Jurkat, Clone E6-1 (cell line): ENCODE measurements around the gene RIN3.
"Not testable (repeated sequence)": the region's sequence is repeated elsewhere in the genome, so short reads cannot be mapped to it uniquely, and the experiment has no call there.

ENCODE experiments used
- DNase-seq: peaks from one replicate; pipeline ENCODE4 v3.0.0-alpha.2; 2011; ENCODE audit warnings: low read depth, low spot score
- H3K4me3 ChIP-seq: 2 replicates; pipeline ENCODE4 v1.5.1; 2011; ENCODE audit warnings: mild to moderate bottlenecking, low read length, control low read depth, moderate library complexity

Gene RIN3

GRCh38 chr14:92524602-92525185 lies 11.1 kb downstream of the RIN3 start:
- no peak for DNase-seq
- no peak overlapping the region for H3K4me3 ChIP-seq

- H3K4me3 ChIP-seq: no peak overlapping the region
- DNase-seq: no peak
These were observed 11.9 kb downstream of the RIN3 start for GRCh38 chr14:92525322-92526095.

- no peak for DNase-seq
- H3K4me3 ChIP-seq: no peak overlapping the region
These were observed 14.1 kb downstream of the RIN3 start for GRCh38 chr14:92527721-92528120.

DNA sequence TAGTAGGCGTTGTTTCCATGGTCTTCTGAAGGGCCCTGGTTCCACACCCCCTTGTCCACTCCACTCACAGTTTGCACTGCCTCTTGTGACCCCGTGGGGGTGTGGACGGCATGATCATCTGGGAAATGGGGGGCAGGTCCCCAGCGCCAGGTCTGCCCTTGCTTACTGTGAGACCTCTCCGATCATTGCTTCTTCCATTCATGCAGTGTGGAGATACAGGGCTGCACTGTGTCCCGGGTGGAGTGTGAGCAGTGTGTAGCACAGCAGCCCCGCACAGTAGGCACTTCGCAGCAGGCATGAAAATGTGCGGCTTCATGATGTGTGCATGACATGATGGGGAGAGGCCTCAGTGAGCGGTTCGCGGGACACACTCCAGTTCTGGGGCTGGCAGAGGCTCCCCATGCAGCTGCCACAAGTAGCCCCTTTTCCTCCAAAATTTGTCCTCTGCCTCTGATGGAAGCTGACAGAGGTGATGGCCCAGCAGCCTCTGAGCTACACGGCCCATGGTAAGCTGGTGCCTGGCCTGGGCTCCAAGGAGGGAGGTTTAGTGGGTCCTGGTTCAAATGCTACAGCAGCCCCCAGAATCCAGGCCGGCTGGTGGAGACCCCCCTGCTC lies 15.0 kb downstream of the RIN3 start:
- H3K4me3 ChIP-seq: no peak overlapping the region
- DNase-seq: no peak

DNA sequence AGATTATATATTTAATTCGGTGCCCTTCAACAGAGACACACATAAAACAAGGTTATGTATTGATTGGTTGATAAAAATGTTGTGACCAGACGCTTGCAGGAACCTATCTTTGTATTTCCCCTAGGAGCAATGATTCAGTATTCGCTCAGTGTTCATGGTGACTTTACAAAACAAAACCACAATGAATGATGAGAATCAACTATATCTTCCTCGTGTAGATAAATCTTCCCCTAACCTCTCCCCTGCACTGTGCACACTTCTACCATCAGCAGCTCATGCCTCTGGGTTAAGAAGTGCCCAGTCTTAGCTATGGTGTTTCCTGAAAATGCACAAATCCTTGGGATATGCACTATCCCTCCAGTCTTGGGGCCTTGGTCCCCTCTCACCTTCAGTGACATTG lies 16.3 kb downstream of the RIN3 start:
- no peak overlapping the region for H3K4me3 ChIP-seq
- DNase-seq: no peak

DNA sequence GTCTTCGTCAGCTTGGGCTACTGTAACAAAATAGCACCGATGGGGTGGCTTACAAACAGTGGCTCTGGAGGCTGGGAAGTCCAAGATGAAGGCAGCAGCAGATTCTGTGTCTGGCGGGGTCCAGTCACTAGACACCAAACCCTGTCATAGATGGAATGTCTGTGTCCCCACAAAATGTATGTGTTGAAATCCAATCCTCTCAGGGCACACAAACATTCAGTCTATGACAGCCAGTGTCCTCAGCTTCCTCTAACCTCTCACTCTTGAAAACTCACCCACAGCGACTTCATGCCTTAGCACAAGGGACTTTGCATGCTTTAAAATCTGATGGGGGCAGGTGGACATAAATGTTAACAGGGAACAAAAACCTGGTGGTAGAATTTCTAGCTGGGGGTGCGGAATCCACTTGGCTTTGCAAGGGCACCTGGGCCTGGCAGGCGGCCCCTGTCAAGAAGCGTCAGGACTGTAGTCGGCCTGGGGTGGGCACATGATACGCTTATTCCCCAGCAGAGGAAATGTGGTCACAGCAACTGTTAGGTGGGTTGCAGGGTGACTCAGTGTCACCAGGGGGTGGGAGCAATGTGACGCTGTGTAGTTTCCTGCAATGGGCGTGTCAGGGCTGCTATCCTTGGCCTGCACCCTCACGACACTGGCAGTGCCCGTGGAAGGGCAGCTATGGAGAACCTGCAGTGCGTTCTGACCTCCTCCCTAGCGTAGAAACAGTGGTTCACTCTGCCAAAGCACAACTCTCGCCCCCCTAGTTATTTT lies 17.7 kb downstream of the RIN3 start:
- DNase-seq: peak; percentile 97
- peak overlapping the region; percentile 34 for H3K4me3 ChIP-seq

DNA sequence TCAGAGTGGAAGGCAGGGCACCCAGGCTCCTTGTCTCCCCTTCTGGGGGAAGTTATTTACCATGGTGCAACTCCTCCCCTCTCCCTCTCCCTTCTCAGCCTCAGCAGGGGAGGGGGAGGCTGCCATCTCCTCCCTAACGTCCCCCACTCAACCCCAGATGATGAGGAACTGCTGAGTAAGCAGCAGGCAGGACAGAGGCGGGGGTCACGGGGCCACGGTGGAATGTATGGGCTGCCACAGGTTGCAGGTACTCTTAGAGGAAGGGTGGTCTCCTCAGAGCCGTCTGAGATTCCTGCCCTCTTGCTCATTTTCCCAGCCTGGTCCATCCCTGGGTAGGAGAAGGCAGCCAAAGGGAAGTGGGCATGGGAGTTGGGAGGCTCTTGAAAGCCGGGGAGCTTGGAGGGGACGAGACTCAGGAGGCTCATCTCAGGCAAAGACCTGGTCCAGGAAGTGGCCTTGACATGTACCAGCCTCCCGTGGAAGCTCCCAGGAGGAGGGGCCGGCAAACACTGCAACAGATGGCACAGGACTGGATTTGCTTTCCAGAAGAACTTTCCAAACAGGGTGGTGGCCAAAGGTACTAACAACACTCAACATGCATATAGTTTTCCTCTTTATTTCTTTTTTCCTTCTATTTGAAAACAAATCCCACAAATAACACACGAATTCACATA lies 19.0 kb downstream of the RIN3 start:
- no peak for DNase-seq

GRCh38 chr14:92534932-92535643 lies 21.5 kb downstream of the RIN3 start:
- peak; percentile 79 for DNase-seq
- peak overlapping the region; percentile 30 for H3K4me3 ChIP-seq

More for the DNA sequence above, 19.0 kb downstream of the RIN3 start:
- no peak overlapping the region for H3K4me3 ChIP-seq

GRCh38 chr14:92536231-92536630 lies 22.6 kb downstream of the RIN3 start:
- not testable (repeated sequence) for DNase-seq, H3K4me3 ChIP-seq

DNA sequence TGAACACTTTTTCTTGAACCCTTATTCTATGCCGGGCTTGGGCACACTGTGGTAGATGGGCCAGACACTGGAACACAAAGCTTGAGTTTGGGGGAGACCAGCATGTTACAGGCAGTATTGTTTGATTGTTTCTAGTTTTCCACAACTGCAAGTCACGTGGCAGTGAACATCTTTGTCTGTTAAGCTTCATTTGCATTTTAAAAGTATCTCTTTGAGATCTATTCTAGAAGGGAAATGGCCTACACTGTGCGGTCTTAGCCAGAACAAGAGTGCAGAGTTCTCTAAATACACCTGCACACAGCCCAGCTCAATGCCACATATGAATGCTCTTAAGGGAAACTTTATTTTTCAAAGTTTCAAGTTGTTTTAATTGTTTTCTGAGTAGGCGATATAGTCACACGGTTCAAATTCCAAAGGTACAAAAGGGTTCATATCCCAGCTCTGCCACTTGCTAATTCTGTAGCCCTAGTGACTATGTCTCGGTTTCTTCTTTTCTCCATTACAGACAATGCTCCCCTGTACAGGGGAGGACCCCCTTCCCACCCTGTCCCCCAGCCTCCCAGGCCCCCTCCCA lies 24.9 kb downstream of the RIN3 start:
- no peak overlapping the region for H3K4me3 ChIP-seq
- peak; percentile 73 for DNase-seq

DNA sequence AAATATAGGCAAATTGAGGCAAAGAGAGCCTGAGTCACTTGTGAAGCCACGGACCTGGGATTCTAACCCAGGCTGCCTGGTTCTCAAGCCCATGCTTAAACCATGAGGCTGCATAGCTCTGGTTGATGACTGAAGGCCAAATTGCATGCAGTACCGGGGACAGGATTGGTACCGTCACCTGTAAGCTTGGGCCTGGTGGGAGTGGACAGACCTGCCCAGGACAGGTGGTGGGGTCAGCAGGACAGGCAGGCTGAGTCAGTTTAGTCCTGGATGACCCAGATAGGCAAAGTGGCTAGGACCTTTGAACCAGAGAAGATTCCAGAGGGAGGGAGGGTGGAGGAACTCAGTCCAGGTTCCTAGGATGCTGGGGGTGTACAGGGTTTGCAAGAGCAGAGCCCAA lies 25.8 kb downstream of the RIN3 start:
- H3K4me3 ChIP-seq: no peak overlapping the region
- no peak for DNase-seq

- no peak for DNase-seq
- H3K4me3 ChIP-seq: no peak overlapping the region
These were observed 26.3 kb downstream of the RIN3 start for GRCh38 chr14:92539875-92540274.

DNA sequence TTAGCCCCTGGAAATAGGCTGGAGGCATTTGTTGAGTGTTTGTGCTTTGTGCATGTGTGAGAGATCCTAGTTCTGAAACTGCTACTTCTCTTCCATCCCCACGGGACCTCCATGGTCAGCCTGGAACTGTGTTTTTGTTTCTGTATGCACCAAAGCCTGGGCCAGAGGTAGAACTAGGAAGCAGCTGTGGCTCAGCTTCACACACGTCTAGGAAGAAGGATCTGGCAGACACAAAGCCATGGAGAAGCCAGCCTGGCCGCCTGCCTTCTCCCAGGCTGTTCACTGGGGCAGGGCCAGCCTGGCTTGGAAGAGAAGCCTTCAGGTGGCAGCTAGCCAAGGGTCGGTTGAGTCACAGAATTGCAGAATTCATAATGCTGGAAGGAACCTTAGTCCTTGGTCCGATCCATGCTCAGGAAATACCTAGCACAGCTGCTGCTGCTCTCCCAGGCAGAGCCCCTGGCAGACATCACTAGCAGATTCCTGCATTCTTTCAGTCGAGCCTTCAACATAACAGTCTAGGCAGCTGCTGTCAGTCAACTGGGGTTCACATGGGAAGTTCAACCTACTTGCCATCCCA lies 27.0 kb downstream of the RIN3 start:
- no peak for DNase-seq
- peak overlapping the region; percentile 18 for H3K4me3 ChIP-seq

- DNase-seq: no peak
- H3K4me3 ChIP-seq: no peak overlapping the region
These were observed 29.4 kb downstream of the RIN3 start for GRCh38 chr14:92542766-92543554.

DNA sequence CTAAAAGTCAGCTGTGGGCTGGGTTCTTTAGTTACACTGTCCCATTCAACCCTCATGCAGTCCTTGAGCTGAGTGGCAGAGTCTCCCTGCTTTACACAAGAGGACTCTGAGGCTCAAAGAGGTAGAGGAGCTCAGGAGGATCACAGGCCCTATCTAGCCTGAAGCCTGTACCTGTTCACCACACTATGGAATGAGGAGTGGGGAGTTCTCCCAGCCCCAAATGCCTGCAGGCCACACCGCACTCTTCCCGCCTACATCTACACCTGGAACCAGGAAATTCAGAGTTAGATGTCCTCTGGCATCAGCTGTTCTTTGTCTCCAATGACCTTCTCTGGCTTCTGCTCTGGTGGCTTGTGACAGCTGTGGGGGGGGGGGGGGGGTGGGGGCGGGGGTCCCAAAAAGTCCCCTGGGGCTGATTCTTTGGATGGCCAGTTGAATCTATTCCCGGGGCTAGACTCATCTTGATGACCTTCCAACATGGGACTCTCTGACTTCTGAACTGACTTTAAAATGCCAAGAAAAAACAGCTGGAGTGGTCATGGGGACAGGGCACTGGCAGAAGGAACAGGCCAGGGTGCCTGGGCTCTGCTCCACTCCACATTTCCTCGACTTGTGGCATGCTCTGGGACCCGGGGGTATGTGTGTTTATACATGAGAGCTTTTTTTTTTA lies 30.6 kb downstream of the RIN3 start:
- H3K4me3 ChIP-seq: no peak overlapping the region
- no peak for DNase-seq

GRCh38 chr14:92546347-92547053 lies 32.9 kb downstream of the RIN3 start:
- DNase-seq: no peak

More at GRCh38 chr14:92546347-92547053, 32.9 kb downstream of the RIN3 start:
- H3K4me3 ChIP-seq: no peak overlapping the region
